DOHH2 (cell line): ENCODE data around the gene GARIN5B.

Experiments
- H3F3A ChIP-seq: fragments of 200-600 bp; sonication (generic), shearing (Covaris generic); 2 replicates; pipeline ENCODE4 v1.6.0; 2016; ENCODE audit warnings: antibody characterized with exemption, mild to moderate bottlenecking; ENCODE audit not compliant: control insufficient read depth, insufficient read depth
- H3K27ac ChIP-seq: fragments of 200-600 bp; sonication (generic); 2 replicates; pipeline ENCODE4 v1.5.1; 2014; ENCODE audit warnings: low read depth, mild to moderate bottlenecking, low read length, moderate library complexity
- H3K27me3 ChIP-seq: fragments of 200-600 bp; sonication (generic); 2 replicates; pipeline ENCODE4 v1.6.1; 2014; ENCODE audit warnings: mild to moderate bottlenecking, low read length, mixed read lengths; ENCODE audit not compliant: control insufficient read depth
- H3K36me3 ChIP-seq: fragments of 200-600 bp; sonication (generic); 2 replicates; pipeline ENCODE4 v1.6.1; 2014; ENCODE audit warnings: mild to moderate bottlenecking, low read length, moderate library complexity, mixed read lengths; ENCODE audit not compliant: control insufficient read depth
- H3K4me1 ChIP-seq: fragments of 200-600 bp; sonication (generic); 2 replicates; pipeline ENCODE4 v1.6.1; 2014; ENCODE audit warnings: mild to moderate bottlenecking, low read length, mixed read lengths; ENCODE audit not compliant: control insufficient read depth
- H3K4me2 ChIP-seq: fragments of 200-600 bp; sonication (generic); 2 replicates; pipeline ENCODE4 v1.6.0; 2014; ENCODE audit warnings: mild to moderate bottlenecking, low read length, moderate library complexity
- H3K4me3 ChIP-seq: fragments of 200-600 bp; sonication (generic); 2 replicates; pipeline ENCODE4 v1.5.1; 2014; ENCODE audit warnings: mild to moderate bottlenecking, low read length, mixed read lengths
- H3K79me2 ChIP-seq: fragments of 200-600 bp; sonication (generic); 2 replicates; pipeline ENCODE4 v1.6.1; 2014; ENCODE audit warnings: mild to moderate bottlenecking, low read length, mixed read lengths; ENCODE audit not compliant: control insufficient read depth
- H3K9me2 ChIP-seq: fragments of 200-600 bp; sonication (generic); replicated peaks from 2 replicates; pipeline ENCODE4 v1.6.1; 2014; ENCODE audit warnings: mild to moderate bottlenecking, low read length, mixed read lengths; ENCODE audit not compliant: control insufficient read depth
- H3K9me3 ChIP-seq: fragments of 200-600 bp; sonication (generic); 2 replicates; pipeline ENCODE4 v1.6.1; 2014; ENCODE audit warnings: antibody characterized with exemption, low read length, mixed read lengths; ENCODE audit not compliant: control insufficient read depth, insufficient read depth
- H4K20me1 ChIP-seq: fragments of 200-600 bp; sonication (generic); 2 replicates; pipeline ENCODE4 v1.6.0; 2014; ENCODE audit warnings: low read depth, mild to moderate bottlenecking, antibody characterized with exemption, low read length, moderate library complexity; ENCODE audit not compliant: control insufficient read depth, insufficient read depth
- EZH2phosphoT487 ChIP-seq: fragments of 200-600 bp; sonication (generic); IDR thresholded peaks from 2 replicates; pipeline ENCODE4 v1.6.1; 2017; ENCODE audit warnings: borderline replicate concordance, mild to moderate bottlenecking, antibody characterized with exemption, low read length, moderate library complexity, mixed read lengths
- TF ChIP-seq, protein P1 (sequence below): fragments of 200-600 bp; sonication (generic); IDR thresholded peaks from one replicate; pipeline ENCODE4 v1.5.1; 2014; ENCODE audit warnings: antibody characterized with exemption, mild to moderate bottlenecking, low read depth, low read length; ENCODE audit not compliant: poor library complexity, severe bottlenecking

Gene GARIN5B

DNA sequence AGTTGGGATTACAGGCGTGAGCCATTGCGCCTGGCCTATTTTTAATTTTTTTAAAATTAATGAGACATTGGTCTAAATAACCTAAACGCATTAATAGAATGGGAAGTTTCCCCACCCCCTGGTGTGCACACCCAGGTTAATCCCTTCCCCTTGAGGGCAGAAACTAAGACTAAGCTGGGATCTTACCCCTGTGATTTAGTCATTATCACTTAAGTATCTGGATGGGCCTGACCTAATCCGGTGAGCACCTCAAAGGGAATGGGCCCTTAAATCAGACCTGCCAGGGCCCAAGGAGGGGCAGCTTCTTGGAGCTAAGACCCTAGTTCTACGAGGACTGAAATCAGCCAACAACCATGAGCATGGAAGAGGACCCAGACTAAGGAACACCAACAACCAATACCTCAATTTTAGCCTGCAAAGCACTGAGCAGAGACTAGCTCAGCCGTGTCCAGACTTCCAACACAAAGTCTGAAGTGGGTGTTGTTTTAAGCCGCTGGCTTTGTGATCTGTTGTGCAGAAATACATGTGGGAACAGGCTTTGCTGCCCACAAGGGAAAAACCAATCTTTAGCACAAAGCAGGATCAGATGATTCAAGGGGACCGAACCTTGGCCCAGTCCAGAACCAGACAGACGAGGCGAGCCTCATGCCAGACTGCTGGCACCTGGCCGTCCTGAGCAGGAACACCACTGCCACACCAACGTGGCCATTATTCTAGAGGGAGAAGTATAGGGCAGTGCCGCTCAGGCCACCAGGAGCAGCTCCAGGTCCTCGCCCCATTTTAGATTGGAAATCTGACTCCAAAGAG, 37.4 kb upstream of the GARIN5B start:
- TF ChIP-seq EZH2phosphoT487, result no peak
- TF ChIP-seq, protein P1, sequence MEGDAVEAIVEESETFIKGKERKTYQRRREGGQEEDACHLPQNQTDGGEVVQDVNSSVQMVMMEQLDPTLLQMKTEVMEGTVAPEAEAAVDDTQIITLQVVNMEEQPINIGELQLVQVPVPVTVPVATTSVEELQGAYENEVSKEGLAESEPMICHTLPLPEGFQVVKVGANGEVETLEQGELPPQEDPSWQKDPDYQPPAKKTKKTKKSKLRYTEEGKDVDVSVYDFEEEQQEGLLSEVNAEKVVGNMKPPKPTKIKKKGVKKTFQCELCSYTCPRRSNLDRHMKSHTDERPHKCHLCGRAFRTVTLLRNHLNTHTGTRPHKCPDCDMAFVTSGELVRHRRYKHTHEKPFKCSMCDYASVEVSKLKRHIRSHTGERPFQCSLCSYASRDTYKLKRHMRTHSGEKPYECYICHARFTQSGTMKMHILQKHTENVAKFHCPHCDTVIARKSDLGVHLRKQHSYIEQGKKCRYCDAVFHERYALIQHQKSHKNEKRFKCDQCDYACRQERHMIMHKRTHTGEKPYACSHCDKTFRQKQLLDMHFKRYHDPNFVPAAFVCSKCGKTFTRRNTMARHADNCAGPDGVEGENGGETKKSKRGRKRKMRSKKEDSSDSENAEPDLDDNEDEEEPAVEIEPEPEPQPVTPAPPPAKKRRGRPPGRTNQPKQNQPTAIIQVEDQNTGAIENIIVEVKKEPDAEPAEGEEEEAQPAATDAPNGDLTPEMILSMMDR, result no peak
- Histone ChIP-seq H3K36me3 (peaks cover 45% of the 10 kb centered on the region), H3K4me2 (no peak overlapping the region), H3K27me3 (no peaks in the 10 kb centered on the region), H4K20me1 (peaks cover 18% of the 10 kb centered on the region), H3K79me2 (peaks cover 21% of the 10 kb centered on the region), H3K27ac (no peak overlapping the region), H3K4me1 (peaks cover 5% of the 10 kb centered on the region), H3K9me2 (no peaks in the 10 kb centered on the region), H3K4me3 (no peak overlapping the region), H3K9me3 (no peaks in the 10 kb centered on the region), H3F3A (peaks cover 54% of the 10 kb centered on the region)

DNA sequence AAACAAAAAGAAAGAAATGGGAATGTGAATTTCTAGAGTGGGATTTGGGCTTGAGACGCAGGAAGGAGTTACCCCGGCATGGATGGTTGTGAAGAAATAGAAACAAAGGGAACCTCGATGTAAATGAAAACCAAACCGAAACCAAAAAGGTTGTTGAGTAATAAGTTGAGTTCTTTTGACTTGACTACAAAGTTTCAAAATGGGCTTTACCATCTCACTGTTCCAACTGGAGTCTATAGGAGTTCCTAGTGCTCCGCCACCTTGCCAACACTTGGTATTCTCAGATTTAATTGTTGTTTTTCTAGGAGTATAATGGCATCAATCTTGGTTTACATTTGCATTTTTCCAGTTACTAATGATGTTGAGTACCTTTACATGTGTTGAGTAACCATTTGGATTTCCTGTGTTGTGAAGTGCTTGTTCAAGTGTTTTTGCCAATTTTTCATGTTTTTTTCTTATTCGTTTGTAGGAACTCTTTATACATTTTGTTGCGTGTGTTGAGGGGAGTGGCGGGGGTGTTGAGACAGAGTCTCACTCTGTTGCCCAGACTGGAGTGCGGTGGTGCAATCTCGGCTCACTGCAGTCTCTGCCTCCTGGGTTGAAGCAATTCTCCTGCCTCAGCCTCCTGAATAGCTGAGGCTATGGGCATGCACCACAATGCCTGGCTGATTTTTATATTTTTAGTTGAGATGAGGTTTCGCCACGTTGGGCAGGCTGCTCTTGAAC, 35.3 kb upstream of the GARIN5B start:
- H3K36me3 ChIP-seq, result peaks cover 27% of the 10 kb centered on the region

DNA sequence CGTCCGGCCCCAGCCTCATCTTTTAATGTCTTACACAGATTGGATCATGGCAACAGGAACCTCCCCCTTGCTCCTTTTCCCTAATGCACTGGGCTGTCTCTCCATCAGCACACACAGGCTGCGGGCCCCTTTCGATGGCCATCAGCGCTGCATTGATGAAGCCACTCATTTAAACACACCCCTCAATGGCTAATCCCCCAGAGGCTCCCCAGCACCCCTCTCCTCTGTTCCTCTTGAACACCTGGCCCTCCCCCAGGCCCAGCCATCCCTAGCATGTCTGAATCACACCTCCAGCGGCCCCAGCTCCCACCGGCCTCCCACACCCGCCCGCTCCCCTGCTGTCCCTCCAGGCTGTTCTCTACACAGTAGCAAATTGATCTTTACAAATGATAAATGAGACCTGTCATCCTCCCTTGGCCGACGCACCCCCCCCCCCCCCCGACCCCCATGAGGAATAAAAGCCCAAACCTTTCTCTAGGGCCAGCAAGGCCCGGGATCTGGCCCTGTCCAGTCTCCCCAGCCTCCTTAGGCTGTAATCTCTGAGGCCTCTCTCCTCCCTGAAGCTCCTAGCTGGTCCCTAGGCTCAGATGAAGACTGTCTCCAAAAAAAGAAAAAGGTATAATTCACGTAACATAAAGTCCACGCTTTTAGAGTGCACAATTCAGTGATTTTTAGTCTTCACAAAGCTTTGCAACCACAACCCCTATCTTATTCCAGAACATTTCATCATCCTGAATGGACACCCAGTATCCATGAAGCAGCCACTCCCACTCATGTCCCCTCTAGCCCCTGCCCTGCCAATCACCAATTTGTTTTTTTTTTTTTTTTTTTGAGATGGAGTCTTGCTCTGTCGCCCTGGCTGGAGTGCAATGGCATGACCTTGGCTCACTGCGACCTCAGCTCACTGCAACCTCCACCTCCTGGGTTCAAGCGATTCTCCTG, 30.0 kb upstream of the GARIN5B start:
- Histone ChIP-seq H3K27ac (no peak overlapping the region), H3K4me2 (no peak overlapping the region), H3K4me3 (no peak overlapping the region), H3F3A (peaks cover 45% of the 10 kb centered on the region), H3K4me1 (peaks cover 29% of the 10 kb centered on the region), H3K9me2 (no peaks in the 10 kb centered on the region), H4K20me1 (peaks cover 14% of the 10 kb centered on the region), H3K27me3 (no peaks in the 10 kb centered on the region), H3K36me3 (peaks cover 22% of the 10 kb centered on the region), H3K9me3 (no peaks in the 10 kb centered on the region), H3K79me2 (peaks cover 6% of the 10 kb centered on the region)
- TF ChIP-seq, protein P1, result no peak
- TF ChIP-seq EZH2phosphoT487, result no peak

More for the DNA sequence above, 35.3 kb upstream of the GARIN5B start:
- Histone ChIP-seq H3K4me1 (peaks cover 3% of the 10 kb centered on the region; the same call in 1 of the 2 replicates), H3K9me2 (no peaks in the 10 kb centered on the region), H3K27ac (no peak overlapping the region), H3K79me2 (peaks cover 7% of the 10 kb centered on the region), H4K20me1 (peaks cover 9% of the 10 kb centered on the region; the same call in 1 of the 2 replicates), H3K4me3 (no peak overlapping the region), H3K27me3 (no peaks in the 10 kb centered on the region), H3F3A (peaks cover 49% of the 10 kb centered on the region), H3K4me2 (no peak overlapping the region), H3K9me3 (no peaks in the 10 kb centered on the region)
- no peak for TF ChIP-seq EZH2phosphoT487
- TF ChIP-seq, protein P1, result no peak
